Brain microvascular endothelial cell (primary cell): ENCODE results near the gene DPM1.
A peak's percentile ranks its signal among the peaks of the same experiment; 100 is the strongest.
"Not testable (repeated sequence)": the region's sequence is repeated elsewhere in the genome, so short reads cannot be mapped to it uniquely, and the experiment has no call there.

ENCODE experiments used
- DNase-seq: peaks from one replicate; pipeline ENCODE4 v3.0.0-alpha.2; 2020
- H3K27ac ChIP-seq: fragments of 250-450 bp; sonication (Bioruptor Pico); 2 replicates; pipeline ENCODE4 v1.5.1; 2020; ENCODE audit warnings: mild to moderate bottlenecking, moderate library complexity
- H3K27me3 ChIP-seq: fragments of 250-450 bp; sonication (Bioruptor Pico); replicated peaks from 2 replicates; pipeline ENCODE4 v1.5.1; 2020; ENCODE audit warnings: mild to moderate bottlenecking
- H3K36me3 ChIP-seq: fragments of 250-450 bp; sonication (Bioruptor Pico); replicated peaks from 2 replicates; pipeline ENCODE4 v1.5.1; 2020; ENCODE audit warnings: mild to moderate bottlenecking
- H3K4me3 ChIP-seq: 2 replicates; pipeline ENCODE4 v1.5.1; 2011; ENCODE audit warnings: low read depth, mild to moderate bottlenecking, control low read depth, low read length, moderate library complexity
- in situ Hi-C: cut with HindIII; loops from 2 replicates; pipeline ENCODE4 v1.10.0; 2017; ENCODE audit warnings: low sequenced_read_pairs, low pct_ligation_motif_present
- TF ChIP-seq, protein P1 (sequence below): IDR thresholded peaks from 2 replicates; pipeline ENCODE4 v1.5.1; 2011; ENCODE audit warnings: low read depth, mild to moderate bottlenecking, moderate library complexity, low read length, control low read depth, inconsistent platforms; ENCODE audit errors: missing control alignments

The DPM1 gene

DNA sequence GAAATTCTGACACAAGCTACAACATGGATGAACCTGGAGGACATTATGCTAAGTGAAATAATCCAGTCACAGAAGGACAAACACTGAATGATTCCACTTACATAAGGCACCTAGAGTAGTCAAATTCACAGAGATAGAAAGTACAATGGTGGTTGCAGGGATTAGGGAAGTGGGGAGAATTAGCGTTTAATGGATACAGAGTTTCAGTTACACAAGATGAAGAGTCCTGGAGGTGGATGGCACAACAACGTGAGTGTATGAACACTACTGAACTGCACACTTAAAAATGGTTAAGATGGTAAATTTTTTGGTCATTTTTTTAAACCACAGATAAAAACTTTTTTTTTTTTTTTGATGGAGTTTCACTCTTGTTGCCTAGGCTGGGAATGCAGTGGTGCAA lies 25.0 kb upstream of the DPM1 start:
- in situ Hi-C loops, result loop anchor here (25.0 kb wide), 1 partner anchor 329 kb away; no protein-coding TSS in a partner anchor
- TF ChIP-seq, protein P1, sequence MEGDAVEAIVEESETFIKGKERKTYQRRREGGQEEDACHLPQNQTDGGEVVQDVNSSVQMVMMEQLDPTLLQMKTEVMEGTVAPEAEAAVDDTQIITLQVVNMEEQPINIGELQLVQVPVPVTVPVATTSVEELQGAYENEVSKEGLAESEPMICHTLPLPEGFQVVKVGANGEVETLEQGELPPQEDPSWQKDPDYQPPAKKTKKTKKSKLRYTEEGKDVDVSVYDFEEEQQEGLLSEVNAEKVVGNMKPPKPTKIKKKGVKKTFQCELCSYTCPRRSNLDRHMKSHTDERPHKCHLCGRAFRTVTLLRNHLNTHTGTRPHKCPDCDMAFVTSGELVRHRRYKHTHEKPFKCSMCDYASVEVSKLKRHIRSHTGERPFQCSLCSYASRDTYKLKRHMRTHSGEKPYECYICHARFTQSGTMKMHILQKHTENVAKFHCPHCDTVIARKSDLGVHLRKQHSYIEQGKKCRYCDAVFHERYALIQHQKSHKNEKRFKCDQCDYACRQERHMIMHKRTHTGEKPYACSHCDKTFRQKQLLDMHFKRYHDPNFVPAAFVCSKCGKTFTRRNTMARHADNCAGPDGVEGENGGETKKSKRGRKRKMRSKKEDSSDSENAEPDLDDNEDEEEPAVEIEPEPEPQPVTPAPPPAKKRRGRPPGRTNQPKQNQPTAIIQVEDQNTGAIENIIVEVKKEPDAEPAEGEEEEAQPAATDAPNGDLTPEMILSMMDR, result no peak

DNA sequence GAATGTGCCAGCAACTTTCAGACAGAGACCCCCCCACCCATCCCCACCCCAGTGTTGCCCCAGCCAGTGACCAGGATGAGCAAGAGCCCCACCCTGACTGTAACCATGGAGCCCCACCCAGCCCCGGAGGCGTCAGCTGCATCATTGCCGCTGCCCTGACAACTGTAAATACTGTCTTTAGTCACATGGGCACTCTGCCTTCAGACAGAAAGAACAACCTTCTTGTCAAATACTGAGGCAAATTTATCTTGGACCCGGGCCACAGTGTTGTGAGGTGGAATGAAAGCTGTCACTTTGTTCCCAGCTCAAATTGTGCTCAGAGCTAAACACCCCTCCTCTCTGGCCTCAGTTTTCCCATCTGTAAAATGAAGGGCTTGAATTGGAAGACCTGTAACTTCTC lies 24.0 kb upstream of the DPM1 start:
- in situ Hi-C loops, result loop anchor here (25.0 kb wide), 1 partner anchor 330 kb away; no protein-coding TSS in a partner anchor
- H3K27me3 ChIP-seq, result no peaks in the 10 kb centered on the region
- H3K36me3 ChIP-seq, result no peaks in the 10 kb centered on the region
- TF ChIP-seq, protein P1, result no peak
- peak overlapping the region; percentile 6 for H3K27ac ChIP-seq
- DNase-seq, result peak; percentile 91
- no peak overlapping the region for H3K4me3 ChIP-seq

More for the DNA sequence above, 25.0 kb upstream of the DPM1 start:
- Histone ChIP-seq H3K27ac (no peak overlapping the region), H3K4me3 (no peak overlapping the region), H3K27me3 (no peaks in the 10 kb centered on the region), H3K36me3 (no peaks in the 10 kb centered on the region)
- DNase-seq, result no peak

DNA sequence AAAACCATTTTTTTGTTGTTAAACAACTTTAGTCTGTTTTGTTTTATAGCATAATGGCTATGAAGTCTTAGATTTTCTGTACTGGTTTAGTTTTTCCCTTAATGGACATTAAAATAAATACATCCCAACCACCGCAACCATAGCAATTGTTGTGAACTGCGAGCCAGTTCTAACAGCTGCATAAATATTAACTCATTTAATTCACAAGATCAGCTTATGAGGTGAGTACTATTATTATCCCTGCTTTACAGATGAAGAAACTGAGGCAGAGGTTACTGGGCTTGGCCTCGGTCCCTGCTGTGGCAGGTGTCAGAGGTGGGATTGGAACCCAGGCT lies 23.3 kb upstream of the DPM1 start:
- Histone ChIP-seq H3K27ac (peak overlapping the region; percentile 93), H3K4me3 (no peak overlapping the region), H3K36me3 (no peaks in the 10 kb centered on the region), H3K27me3 (no peaks in the 10 kb centered on the region)
- DNase-seq, result no peak
- TF ChIP-seq, protein P1, result no peak
- in situ Hi-C loops, result loop anchor here (25.0 kb wide), 1 partner anchor 331 kb away; no protein-coding TSS in a partner anchor

DNA sequence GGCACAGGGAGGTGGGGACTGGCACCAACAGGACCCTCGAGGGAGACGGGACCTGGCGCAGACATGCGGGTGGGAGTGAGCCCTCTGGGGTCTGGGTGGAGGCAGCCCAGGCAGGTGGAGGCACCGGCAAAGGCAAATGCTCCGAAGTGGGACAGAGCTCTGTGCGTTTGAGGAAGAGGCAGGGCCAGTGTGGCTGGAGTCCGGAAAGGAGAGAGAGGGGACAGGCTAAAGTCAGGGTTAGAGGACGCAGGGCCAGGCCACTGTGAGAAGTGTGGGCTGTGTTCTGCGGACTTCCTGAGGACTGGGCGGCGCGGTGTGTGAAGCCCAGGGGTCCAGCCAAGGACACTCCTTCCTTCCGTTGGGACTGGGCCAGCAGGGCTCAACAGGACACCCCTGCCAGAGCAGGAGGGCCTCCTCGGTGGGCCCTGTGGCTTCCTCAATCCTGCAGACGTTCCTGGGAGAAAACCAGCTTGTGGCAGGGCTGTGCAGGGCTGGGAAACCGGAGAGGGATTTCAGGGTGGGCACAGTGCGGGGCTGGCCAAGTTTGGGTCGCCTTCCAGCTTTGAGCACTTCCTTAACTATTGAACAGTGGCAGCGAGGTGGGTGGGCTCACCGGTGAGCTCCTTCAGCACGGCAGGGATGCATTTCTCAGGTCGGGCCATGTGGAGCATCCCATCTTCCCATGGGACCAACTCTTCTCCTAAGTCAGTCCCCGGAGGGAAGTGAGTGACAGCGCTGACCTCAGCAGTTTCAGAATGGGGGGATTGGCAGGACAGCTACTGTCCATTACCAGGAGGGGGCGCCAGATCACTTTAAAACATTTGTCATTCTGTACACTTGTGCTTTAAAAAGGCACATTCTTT lies 22.8 kb upstream of the DPM1 start:
- TF ChIP-seq, protein P1, result peak; percentile 86
- peak; percentile 68 for DNase-seq
- Histone ChIP-seq H3K36me3 (no peaks in the 10 kb centered on the region), H3K4me3 (no peak overlapping the region), H3K27ac (peak overlapping the region; percentile 93), H3K27me3 (no peaks in the 10 kb centered on the region)
- in situ Hi-C loops, result loop anchor here (25.0 kb wide), 1 partner anchor 331 kb away; no protein-coding TSS in a partner anchor

DNA sequence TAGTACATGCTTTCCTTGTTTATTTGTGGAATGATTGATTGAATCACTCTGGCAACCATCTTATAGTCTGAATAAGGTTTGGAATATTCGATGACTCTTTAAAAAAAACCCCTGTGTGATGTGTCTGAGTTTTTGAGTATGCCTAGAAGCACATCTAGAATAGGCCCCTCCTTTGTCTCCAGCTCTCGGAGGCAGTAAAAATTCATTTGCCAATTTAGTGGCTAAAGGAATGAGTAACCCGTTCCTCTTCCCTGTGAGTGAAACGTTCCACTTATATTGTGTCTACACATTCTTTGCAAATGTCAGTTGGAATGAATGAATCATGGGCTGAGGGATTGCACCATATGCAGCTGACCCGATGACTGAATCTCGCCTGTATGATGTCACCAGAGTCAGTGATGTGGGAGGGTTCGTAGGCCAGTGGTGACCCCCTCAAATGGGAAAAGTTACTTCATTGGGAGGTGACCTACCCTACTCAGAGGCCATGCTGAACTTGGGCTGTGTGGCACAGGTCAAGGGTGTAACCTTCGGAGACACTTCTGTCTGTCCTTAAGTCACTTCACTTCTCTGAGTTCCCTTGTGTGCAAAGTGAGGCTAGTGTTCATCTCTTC lies 21.8 kb upstream of the DPM1 start:
- peak overlapping the region; percentile 93 for H3K27ac ChIP-seq
- peak; percentile 99 for DNase-seq
- TF ChIP-seq, protein P1, result no peak
- no peaks in the 10 kb centered on the region for H3K36me3 ChIP-seq
- in situ Hi-C loops, result loop anchor here (25.0 kb wide), 1 partner anchor 332 kb away; no protein-coding TSS in a partner anchor
- no peaks in the 10 kb centered on the region for H3K27me3 ChIP-seq
- no peak overlapping the region for H3K4me3 ChIP-seq

DNA sequence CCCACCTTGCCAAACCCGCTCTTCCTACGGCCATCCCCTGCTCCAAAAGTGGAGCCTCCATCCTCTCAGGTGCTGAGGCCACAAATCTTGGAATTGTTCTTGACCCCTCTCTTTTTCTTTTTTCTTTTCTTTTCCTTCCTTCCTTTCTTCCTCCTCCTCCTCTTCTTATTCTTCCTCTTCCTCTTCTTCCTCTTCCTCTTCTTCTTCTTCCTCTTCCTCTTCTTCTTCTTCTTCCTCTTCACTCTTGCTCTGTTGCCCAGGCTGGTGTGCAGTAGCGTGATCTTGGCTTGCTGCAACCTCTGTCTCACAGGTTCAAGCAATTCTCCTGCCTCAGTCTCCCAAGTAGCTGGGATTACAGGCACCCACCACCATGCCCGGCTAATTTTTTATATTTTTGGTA lies 20.2 kb upstream of the DPM1 start:
- not testable (repeated sequence) for H3K36me3 ChIP-seq, H3K4me3 ChIP-seq, H3K27ac ChIP-seq, DNase-seq, H3K27me3 ChIP-seq
- in situ Hi-C loops, result loop anchor here (25.0 kb wide), 1 partner anchor 334 kb away; no protein-coding TSS in a partner anchor
